UCSD-AML1 (cell line): ENCODE data around the gene CUX1.
"Not testable (repeated sequence)": the region's sequence is repeated elsewhere in the genome, so short reads cannot be mapped to it uniquely, and the experiment has no call there.

Source experiments
- DNase-seq: peaks from one replicate; lab custom pipeline; 2025; ENCODE audit not compliant: unreplicated experiment; lab: John Stamatoyannopoulos, UW

CUX1 gene

GRCh38 chr7:102318482-102318971 lies 501.1 kb downstream of the CUX1 start:
- DNase-seq: no peak

GRCh38 chr7:102319671-102320070 lies 502.2 kb downstream of the CUX1 start:
- DNase-seq: no peak

GRCh38 chr7:102320181-102320580 lies 502.8 kb downstream of the CUX1 start:
- no peak for DNase-seq

GRCh38 chr7:102320601-102321350 lies 503.4 kb downstream of the CUX1 start:
- no peak for DNase-seq

- no peak for DNase-seq
Observed at GRCh38 chr7:102321351-102322201, 504.1 kb downstream of the CUX1 start.

GRCh38 chr7:102322202-102322715 lies 504.8 kb downstream of the CUX1 start:
- DNase-seq: no peak

GRCh38 chr7:102323914-102324195 lies 506.4 kb downstream of the CUX1 start:
- no peak for DNase-seq

GRCh38 chr7:102325106-102325505 lies 507.7 kb downstream of the CUX1 start:
- not testable (repeated sequence) for DNase-seq

GRCh38 chr7:102326157-102326889 lies 508.9 kb downstream of the CUX1 start:
- DNase-seq: no peak

GRCh38 chr7:102327183-102327582 lies 509.8 kb downstream of the CUX1 start:
- DNase-seq: not testable (repeated sequence)

GRCh38 chr7:102328863-102329262 lies 511.4 kb downstream of the CUX1 start:
- DNase-seq: not testable (repeated sequence)

- DNase-seq: not testable (repeated sequence)
Observed at GRCh38 chr7:102329366-102329765, 511.9 kb downstream of the CUX1 start.

GRCh38 chr7:102330666-102331460 lies 513.4 kb downstream of the CUX1 start:
- not testable (repeated sequence) for DNase-seq
